ENCODE data around the gene EHMT1. TPM values are rescaled to one million over a fixed set of nuclear protein-coding genes. Genes with fewer than 3 reads are reported as not detected.
A peak's percentile ranks its signal among the peaks of the same experiment; 100 is the strongest.

Gene EHMT1
- total and polyA plus RNA-seq, 2 of the 8 experiments (the other 6 are each of a cell fraction or from before 2014, with no cell fraction given) = 95.7 to 163 TPM

- TF ChIP-seq CTCF (IDR thresholded peaks at IDR 0.05; ENCODE audit: control extremely low read depth in 1 of 3, insufficient read depth in 1 of 3, low read depth in 1 of 3, low read length in 3 of 3) = peak in 2 of 3 experiments; percentile 71 to 85; a peak in 3 of 4 replicates
These were observed 36.4 kb upstream of the EHMT1 start (continued) for GRCh38 chr9:137582286-137582860.

Data from H1 (cell line).